ENCODE data around the gene RPAP3.
A peak's percentile ranks its signal among the peaks of the same experiment; 100 is the strongest.
"Not testable (repeated sequence)": the region's sequence is repeated elsewhere in the genome, so short reads cannot be mapped to it uniquely, and the experiment has no call there.

The RPAP3 gene

GRCh38 chr12:47648056-47648579 is 57.7 kb downstream of the RPAP3 start:
- ATAC-seq (ENCODE audit: insufficient read depth, low read depth) (no peak), DNase-seq (no peak)
- Histone ChIP-seq H3K9ac (ENCODE audit: low read depth, low read length) (no peak overlapping the region), H3K4me2 (ENCODE audit: insufficient read depth, low read length) (no peak overlapping the region), H3K4me1 (ENCODE audit: insufficient read depth, low read length) (no peaks in the 10 kb centered on the region), H3K27ac (ENCODE audit: low read length) (no peak overlapping the region), H3K4me3 (ENCODE audit: low read depth in 1 of 2, low read length in 2 of 2) (no peak overlapping the region), H3K36me3 (ENCODE audit: insufficient read depth, low read length) (no peaks in the 10 kb centered on the region), H3K79me2 (ENCODE audit: insufficient read depth, low read length) (no peaks in the 10 kb centered on the region), H4K20me1 (ENCODE audit: insufficient read depth, low read length) (no peaks in the 10 kb centered on the region), H2AFZ (ENCODE audit: low read depth, low read length) (no peak overlapping the region), H3K9me3 (ENCODE audit: insufficient read depth, low read length, severe bottlenecking) (no peaks in the 10 kb centered on the region), H3K27me3 (ENCODE audit: insufficient read depth, low read length, poor library complexity) (no peaks in the 10 kb centered on the region)
- TF ChIP-seq CTCF (IDR thresholded peaks at IDR 0.05; ENCODE audit: borderline replicate concordance, extremely low read depth, low read length, poor library complexity, severe bottlenecking) (no peak), EZH2 (IDR thresholded peaks at IDR 0.05; ENCODE audit: borderline replicate concordance, low read depth, low read length, severe bottlenecking) (no peak)

- H3K27ac ChIP-seq (ENCODE audit: low read length); H3K4me1 ChIP-seq (ENCODE audit: insufficient read depth, low read length); H3K9me3 ChIP-seq (ENCODE audit: insufficient read depth, low read length, severe bottlenecking); H3K4me3 ChIP-seq (ENCODE audit: low read depth in 1 of 2, low read length in 2 of 2); ATAC-seq (ENCODE audit: insufficient read depth, low read depth); H4K20me1 ChIP-seq (ENCODE audit: insufficient read depth, low read length); H3K36me3 ChIP-seq (ENCODE audit: insufficient read depth, low read length); DNase-seq; H3K4me2 ChIP-seq (ENCODE audit: insufficient read depth, low read length); H3K9ac ChIP-seq (ENCODE audit: low read depth, low read length); H2AFZ ChIP-seq (ENCODE audit: low read depth, low read length); H3K79me2 ChIP-seq (ENCODE audit: insufficient read depth, low read length); H3K27me3 ChIP-seq (ENCODE audit: insufficient read depth, low read length, poor library complexity): not testable (repeated sequence)
Measured at GRCh38 chr12:47642310-47642709, 63.5 kb downstream of the RPAP3 start.

- Histone ChIP-seq H3K4me1 (ENCODE audit: insufficient read depth, low read length) (no peaks in the 10 kb centered on the region), H3K4me2 (ENCODE audit: insufficient read depth, low read length) (no peak overlapping the region), H4K20me1 (ENCODE audit: insufficient read depth, low read length) (no peaks in the 10 kb centered on the region), H3K79me2 (ENCODE audit: insufficient read depth, low read length) (no peaks in the 10 kb centered on the region), H3K9ac (ENCODE audit: low read depth, low read length) (no peak overlapping the region), H3K9me3 (ENCODE audit: insufficient read depth, low read length, severe bottlenecking) (peaks cover 8% of the 10 kb centered on the region), H2AFZ (ENCODE audit: low read depth, low read length) (no peak overlapping the region), H3K4me3 (ENCODE audit: low read depth in 1 of 2, low read length in 2 of 2) (no peak overlapping the region), H3K27me3 (ENCODE audit: insufficient read depth, low read length, poor library complexity) (no peaks in the 10 kb centered on the region), H3K36me3 (ENCODE audit: insufficient read depth, low read length) (no peaks in the 10 kb centered on the region), H3K27ac (ENCODE audit: low read length) (no peak overlapping the region)
- ATAC-seq (ENCODE audit: insufficient read depth, low read depth) (peak; percentile 17; the same call in 1 of the 3 replicates), DNase-seq (peak; percentile 42)
- TF ChIP-seq EZH2 (IDR thresholded peaks at IDR 0.05; ENCODE audit: borderline replicate concordance, low read depth, low read length, severe bottlenecking) (no peak), CTCF (IDR thresholded peaks at IDR 0.05; ENCODE audit: borderline replicate concordance, extremely low read depth, low read length, poor library complexity, severe bottlenecking) (peak; percentile 61)
Measured at GRCh38 chr12:47636908-47637780, 68.7 kb downstream of the RPAP3 start.

- not testable (repeated sequence) for H3K27me3 ChIP-seq (ENCODE audit: insufficient read depth, low read length, poor library complexity); H3K4me3 ChIP-seq (ENCODE audit: low read depth in 1 of 2, low read length in 2 of 2); H3K9ac ChIP-seq (ENCODE audit: low read depth, low read length); H3K36me3 ChIP-seq (ENCODE audit: insufficient read depth, low read length); H3K4me2 ChIP-seq (ENCODE audit: insufficient read depth, low read length); ATAC-seq (ENCODE audit: insufficient read depth, low read depth); H4K20me1 ChIP-seq (ENCODE audit: insufficient read depth, low read length); DNase-seq; H2AFZ ChIP-seq (ENCODE audit: low read depth, low read length); H3K4me1 ChIP-seq (ENCODE audit: insufficient read depth, low read length); H3K9me3 ChIP-seq (ENCODE audit: insufficient read depth, low read length, severe bottlenecking); H3K79me2 ChIP-seq (ENCODE audit: insufficient read depth, low read length); H3K27ac ChIP-seq (ENCODE audit: low read length)
Measured at GRCh38 chr12:47635770-47636169, 70.1 kb downstream of the RPAP3 start.
